Keratinocyte (primary cell): Measurements from ENCODE around the gene CERK. TPM values are rescaled to one million over a fixed set of nuclear protein-coding genes. Genes with fewer than 3 reads are reported as not detected.

Experiments
- DNase-seq: peaks from one replicate; pipeline ENCODE4 v3.0.0-alpha.2; 2011; ENCODE audit warnings: low read depth, missing footprints, low spot score
- FAIRE-seq: peaks from 2 replicates; lab custom pipeline; 2011; peaks lifted over from hg19 to GRCh38; lab: Jason Lieb, UNC
- H2AFZ ChIP-seq: 2 replicates; pipeline ENCODE4 v1.6.0; 2012; ENCODE audit warnings: low read length, control low read depth, inconsistent platforms; ENCODE audit not compliant: control insufficient read depth
- H3K27ac ChIP-seq: 2 replicates; pipeline ENCODE4 v1.5.1; 2011; ENCODE audit warnings: low read length; ENCODE audit not compliant: control insufficient read depth, insufficient read depth
- H3K27me3 ChIP-seq: 3 replicates; pipeline ENCODE4 v1.6.0; 2011; ENCODE audit warnings: low read length; ENCODE audit not compliant: control insufficient read depth, insufficient read depth; ENCODE audit errors: extremely low read depth
- H3K36me3 ChIP-seq, 2 experiments: 2 replicates in 1 of 2; 3 replicates in 1 of 2; pipeline ENCODE4 v1.5.1; 2011; ENCODE audit warnings: low read length in 2 of 2, mild to moderate bottlenecking in 1 of 2; ENCODE audit not compliant: control insufficient read depth in 2 of 2, insufficient read depth in 2 of 2; ENCODE audit errors: extremely low read depth in 1 of 2
- H3K4me1 ChIP-seq: 3 replicates; pipeline ENCODE4 v1.5.1; 2011; ENCODE audit warnings: low read length; ENCODE audit not compliant: control insufficient read depth, insufficient read depth; ENCODE audit errors: extremely low read depth
- H3K4me2 ChIP-seq: 3 replicates; pipeline ENCODE4 v1.6.0; 2011; ENCODE audit warnings: low read depth, low read length; ENCODE audit not compliant: control insufficient read depth, insufficient read depth; ENCODE audit errors: extremely low read depth
- H3K4me3 ChIP-seq, 3 experiments: fragments of 200-600 bp in 1 of 3; sonication (generic) in 1 of 3; 2 replicates in 2 of 3; 3 replicates in 1 of 3; pipeline ENCODE4 v1.5.1; 2011 to 2016; ENCODE audit warnings: low read length in 3 of 3, mild to moderate bottlenecking in 3 of 3, control low read depth in 2 of 3, inconsistent platforms in 1 of 3, low read depth in 1 of 3, mixed read lengths in 1 of 3, mixed run types in 1 of 3, moderate library complexity in 1 of 3; ENCODE audit not compliant: control insufficient read depth in 2 of 3, insufficient read depth in 2 of 3; ENCODE audit errors: extremely low read depth in 1 of 3
- H3K79me2 ChIP-seq: 2 replicates; pipeline ENCODE4 v1.6.0; 2012; ENCODE audit warnings: low read length; ENCODE audit not compliant: control insufficient read depth, insufficient read depth
- H3K9ac ChIP-seq: 3 replicates; pipeline ENCODE4 v1.6.0; 2011; ENCODE audit warnings: low read length; ENCODE audit not compliant: control insufficient read depth, insufficient read depth; ENCODE audit errors: extremely low read depth
- H3K9me1 ChIP-seq: 3 replicates; pipeline ENCODE4 v1.6.0; 2011; ENCODE audit warnings: low read length; ENCODE audit not compliant: control insufficient read depth, insufficient read depth; ENCODE audit errors: extremely low read depth
- H3K9me3 ChIP-seq: 2 replicates; pipeline ENCODE4 v1.5.1; 2012; ENCODE audit warnings: low read depth, low read length; ENCODE audit not compliant: control insufficient read depth
- H4K20me1 ChIP-seq: 3 replicates; pipeline ENCODE4 v1.6.0; 2011; ENCODE audit warnings: low read length; ENCODE audit not compliant: control insufficient read depth, insufficient read depth; ENCODE audit errors: extremely low read depth
- CTCF ChIP-seq, 3 experiments: IDR thresholded peaks in 1 of 3; conservative IDR thresholded peaks in 1 of 3; optimal IDR thresholded peaks in 1 of 3; 2 replicates in 2 of 3; 3 replicates in 1 of 3; pipeline versions ENCODE3 to v1.5.1; 2011; ENCODE audit warnings: low read length in 3 of 3, mild to moderate bottlenecking in 3 of 3, moderate library complexity in 2 of 3, control low read depth in 1 of 3, inconsistent platforms in 1 of 3; ENCODE audit not compliant: insufficient read depth in 2 of 3; ENCODE audit errors: extremely low read depth in 1 of 3
- EZH2 ChIP-seq: IDR thresholded peaks from one replicate; pipeline ENCODE4 v1.6.1; 2012; ENCODE audit warnings: inconsistent platforms, mild to moderate bottlenecking, low read length, moderate library complexity
- dilution Hi-C: fragments of 300-500 bp; cut with MboI; formaldehyde crosslinking; loops from one replicate; pipeline ENCODE4 v1.7.0; 2020; ENCODE audit warnings: low sequenced_read_pairs; ENCODE audit not compliant: extremely low pct_ligation_motif_present
- polyA plus RNA-seq, 5 experiments: library from polyadenylated mRNA; depleted of rRNA in 3 of 5; stranded (reverse) in 3 of 5; stranded (forward) in 1 of 5; unstranded in 1 of 5; fragments of >200 nt; gene quantifications; 1 replicate in 1 of 5; 2 replicates in 3 of 5; 3 replicates in 1 of 5; pipeline versions ENCODE4 v1.2.1 to v1.2.3, GENCODE V29; 2011 to 2012; ENCODE audit warnings: missing spikeins in 2 of 5, low read depth in 1 of 5, low replicate concordance in 1 of 5

The CERK gene
- polyA plus RNA-seq, 1 donor (not counting 4 experiments of a cell fraction or from before 2014, with no cell fraction given) = 11.9 TPM

- H3K4me3 ChIP-seq = no peak overlapping the region
- TF ChIP-seq CTCF (optimal IDR thresholded peaks at IDR 0.05 in 1 of 3, IDR thresholded peaks at IDR 0.05 in 1 of 3, conservative IDR thresholded peaks at IDR 0.05 in 1 of 3; ENCODE audit: extremely low read depth in 1 of 3, insufficient read depth in 2 of 3, low read length in 3 of 3) = no peak
- no peak for TF ChIP-seq EZH2
- H3K9ac ChIP-seq = no peak overlapping the region
- H4K20me1 ChIP-seq = no peaks in the 10 kb centered on the region
- peaks cover 55% of the 10 kb centered on the region for H3K79me2 ChIP-seq
- dilution Hi-C loops = no loop called here
- H3K27ac ChIP-seq = no peak overlapping the region
- no peaks in the 10 kb centered on the region for H3K36me3 ChIP-seq
- peaks cover 2% of the 10 kb centered on the region for H3K9me1 ChIP-seq
- H3K4me2 ChIP-seq = no peak overlapping the region
- FAIRE-seq = no peak
- no peak for DNase-seq
- H3K27me3 ChIP-seq = no peaks in the 10 kb centered on the region
- H2AFZ ChIP-seq = no peak overlapping the region
- H3K9me3 ChIP-seq = no peaks in the 10 kb centered on the region
- H3K4me1 ChIP-seq = peaks cover 23% of the 10 kb centered on the region
Observed at GRCh38 chr22:46770726-46771125, 32.7 kb upstream of the CERK start.

- H3K9me1 ChIP-seq = peaks cover 2% of the 10 kb centered on the region
- FAIRE-seq (no peak), DNase-seq (no peak)
- H3K4me3 ChIP-seq = no peak overlapping the region
- no peak overlapping the region for H2AFZ ChIP-seq
- TF ChIP-seq CTCF (optimal IDR thresholded peaks at IDR 0.05 in 1 of 3, IDR thresholded peaks at IDR 0.05 in 1 of 3, conservative IDR thresholded peaks at IDR 0.05 in 1 of 3; ENCODE audit: extremely low read depth in 1 of 3, insufficient read depth in 2 of 3, low read length in 3 of 3) = no peak
- TF ChIP-seq EZH2 = no peak
- H3K9ac ChIP-seq = no peak overlapping the region
- H3K9me3 ChIP-seq = no peaks in the 10 kb centered on the region
- dilution Hi-C loops = no loop called here
- H3K36me3 ChIP-seq = no peaks in the 10 kb centered on the region
- H3K4me2 ChIP-seq = no peak overlapping the region
- no peak overlapping the region for H3K27ac ChIP-seq
- peaks cover 53% of the 10 kb centered on the region for H3K79me2 ChIP-seq
- H3K4me1 ChIP-seq = peaks cover 18% of the 10 kb centered on the region
- H3K27me3 ChIP-seq = no peaks in the 10 kb centered on the region
- no peaks in the 10 kb centered on the region for H4K20me1 ChIP-seq
Observed at GRCh38 chr22:46770151-46770641, 32.1 kb upstream of the CERK start.
